SK-MEL-5 (cell line): ENCODE results near the gene RHOD. TPM values are rescaled to one million over a fixed set of nuclear protein-coding genes. Genes with fewer than 3 reads are reported as not detected.

Experiments
- DNase-seq: peaks from one replicate; pipeline ENCODE4 v3.0.0-alpha.2; 2016; ENCODE audit warnings: low read depth, low spot score
- in situ Hi-C: cut with HindIII; loops from 2 replicates; pipeline ENCODE4 v1.10.0; 2016; ENCODE audit warnings: low sequenced_read_pairs, high pct_unique_total_duplicates, low pct_unique_long_range_greater_than_20kb
- polyA plus RNA-seq, 2 experiments: library from polyadenylated mRNA; depleted of rRNA; stranded (reverse); fragments of >200 nt; gene quantifications; 2 replicates each; pipeline ENCODE4 v1.2.3, GENCODE V29; 2015
- total RNA-seq: library from RNA; depleted of rRNA; stranded (reverse); fragments of >200 nt; shearing (Covaris generic); gene quantifications from 2 replicates; pipeline ENCODE4 v1.2.3, GENCODE V29; 2014; rRNA removed

The RHOD gene, protein sequence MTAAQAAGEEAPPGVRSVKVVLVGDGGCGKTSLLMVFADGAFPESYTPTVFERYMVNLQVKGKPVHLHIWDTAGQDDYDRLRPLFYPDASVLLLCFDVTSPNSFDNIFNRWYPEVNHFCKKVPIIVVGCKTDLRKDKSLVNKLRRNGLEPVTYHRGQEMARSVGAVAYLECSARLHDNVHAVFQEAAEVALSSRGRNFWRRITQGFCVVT
- not detected in 2 replicates for total RNA-seq
- polyA plus RNA-seq (2015; cell fraction: cytosol; rRNA removed): not detected in 2 replicates
- polyA plus RNA-seq (2015; cell fraction: nucleus; rRNA removed): not detected in 2 replicates

GRCh38 chr11:67056267-67057204 is at the start of gene RHOD:
Gene RHOD (plus strand): TSS chr11:67056847. CDS start chr11:67056903, 56 bp downstream.
- DNase-seq: no peak

DNA sequence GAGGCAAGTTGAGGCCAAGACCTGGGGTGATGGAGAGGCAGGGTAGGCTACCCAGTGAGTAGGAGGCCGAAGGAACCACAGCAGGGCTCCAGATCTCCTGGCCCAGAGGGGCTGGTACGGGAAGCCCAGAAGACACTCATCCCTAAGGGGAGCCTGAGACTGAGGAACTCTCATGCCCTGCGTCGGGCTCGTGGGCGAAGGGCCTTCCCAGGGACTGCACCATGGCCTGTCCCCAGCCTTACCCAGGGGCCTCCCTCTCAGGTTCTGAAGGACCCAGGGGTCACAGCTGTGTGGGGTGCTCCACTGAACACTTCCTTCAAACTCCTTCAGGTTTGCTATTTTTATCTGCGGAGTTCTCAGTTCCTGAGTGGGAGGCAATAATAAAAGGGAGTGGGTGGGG is 49.5 kb upstream of the RHOD start:
- in situ Hi-C loops: no loop called here
- no peak for DNase-seq

More at GRCh38 chr11:67056267-67057204, at the start of gene RHOD:
- in situ Hi-C loops: no loop called here

- DNase-seq: no peak
- in situ Hi-C loops: no loop called here
Measured at GRCh38 chr11:67010296-67010905, 46.2 kb upstream of the RHOD start.

DNA sequence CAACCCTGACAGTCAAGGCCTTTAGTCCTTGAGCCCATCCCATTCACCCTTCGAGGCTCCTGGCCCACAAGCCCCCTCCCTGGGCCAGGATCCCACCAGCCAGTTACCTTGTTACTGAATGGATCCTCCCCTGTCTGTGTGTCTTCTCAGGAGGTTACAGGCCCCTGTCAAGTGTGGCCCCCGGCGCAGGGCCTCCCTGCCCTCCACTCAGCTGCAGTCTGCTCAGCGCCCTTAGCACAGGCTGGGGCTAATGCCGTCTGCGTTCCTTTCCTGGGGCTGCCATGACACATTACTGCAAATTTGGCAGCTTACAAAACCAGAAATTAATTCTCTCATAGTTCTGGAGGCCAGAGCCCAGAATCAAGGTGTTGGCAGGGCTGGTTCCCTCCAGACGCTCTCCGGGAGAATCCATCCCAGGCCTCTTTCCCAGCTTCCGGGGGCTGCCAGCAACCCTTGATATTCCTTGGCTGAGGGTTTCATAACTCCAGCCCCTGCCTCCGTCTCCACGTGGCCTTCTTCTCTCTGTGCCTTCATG is 43.1 kb upstream of the RHOD start:
- no peak for DNase-seq
- in situ Hi-C loops: no loop called here

DNA sequence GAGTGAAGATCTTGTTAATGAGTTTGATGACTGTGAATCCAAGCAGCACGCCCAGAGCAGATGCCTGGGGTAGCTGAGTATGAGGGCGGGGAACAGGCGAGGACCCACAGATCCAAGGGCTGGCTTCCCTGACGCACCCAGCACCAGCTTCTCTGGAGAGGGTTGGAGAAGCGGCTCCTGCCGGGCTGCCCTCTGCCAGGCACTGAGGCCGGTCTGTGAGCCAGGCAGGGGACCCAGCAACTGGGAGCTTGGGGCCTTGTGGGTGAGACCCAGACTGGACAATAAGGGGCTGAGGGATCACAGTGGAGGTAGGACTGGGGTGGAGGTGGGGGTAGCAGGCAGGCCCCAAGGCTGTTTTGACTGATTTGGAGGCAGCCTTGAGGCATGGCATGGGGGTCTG is 42.3 kb upstream of the RHOD start:
- DNase-seq: no peak
- in situ Hi-C loops: no loop called here

- in situ Hi-C loops: no loop called here
Measured at GRCh38 chr11:67015048-67015447, 41.6 kb upstream of the RHOD start.

GRCh38 chr11:67016550-67016949 is 40.1 kb upstream of the RHOD start:
- in situ Hi-C loops: no loop called here
- no peak for DNase-seq

More at GRCh38 chr11:67015048-67015447, 41.6 kb upstream of the RHOD start:
- DNase-seq: no peak

- in situ Hi-C loops: no loop called here
- no peak for DNase-seq
Measured at GRCh38 chr11:67020949-67021348, 35.7 kb upstream of the RHOD start.

DNA sequence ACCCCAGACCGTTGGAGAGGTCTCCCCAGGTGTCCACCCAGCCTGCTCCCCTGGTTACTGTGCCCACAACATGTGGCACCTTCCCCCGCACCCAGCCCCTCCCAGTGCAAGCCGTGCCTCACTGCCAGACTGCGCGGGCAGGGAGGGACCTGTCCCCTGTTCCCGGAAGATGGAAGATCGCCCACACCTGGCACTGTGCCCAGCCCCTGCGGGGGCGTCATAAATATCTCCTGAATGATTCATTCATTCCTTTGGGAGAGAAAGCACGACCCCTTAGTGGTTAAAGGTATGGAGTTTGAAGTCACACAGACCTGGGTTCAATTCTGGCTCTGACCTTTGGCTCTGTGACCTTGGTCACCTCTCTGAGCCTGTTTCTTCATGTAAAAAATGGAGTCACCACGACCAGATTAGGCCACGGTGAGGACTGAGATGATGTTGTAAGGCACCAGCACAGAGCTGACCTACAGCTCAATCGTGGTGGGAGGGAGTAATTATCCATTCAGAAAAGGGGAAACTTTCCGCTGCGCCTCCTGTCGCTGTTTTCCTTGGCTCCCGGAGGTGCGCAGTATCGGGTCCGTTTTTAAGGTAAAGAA is 34.2 kb upstream of the RHOD start:
- no peak for DNase-seq
- in situ Hi-C loops: no loop called here

DNA sequence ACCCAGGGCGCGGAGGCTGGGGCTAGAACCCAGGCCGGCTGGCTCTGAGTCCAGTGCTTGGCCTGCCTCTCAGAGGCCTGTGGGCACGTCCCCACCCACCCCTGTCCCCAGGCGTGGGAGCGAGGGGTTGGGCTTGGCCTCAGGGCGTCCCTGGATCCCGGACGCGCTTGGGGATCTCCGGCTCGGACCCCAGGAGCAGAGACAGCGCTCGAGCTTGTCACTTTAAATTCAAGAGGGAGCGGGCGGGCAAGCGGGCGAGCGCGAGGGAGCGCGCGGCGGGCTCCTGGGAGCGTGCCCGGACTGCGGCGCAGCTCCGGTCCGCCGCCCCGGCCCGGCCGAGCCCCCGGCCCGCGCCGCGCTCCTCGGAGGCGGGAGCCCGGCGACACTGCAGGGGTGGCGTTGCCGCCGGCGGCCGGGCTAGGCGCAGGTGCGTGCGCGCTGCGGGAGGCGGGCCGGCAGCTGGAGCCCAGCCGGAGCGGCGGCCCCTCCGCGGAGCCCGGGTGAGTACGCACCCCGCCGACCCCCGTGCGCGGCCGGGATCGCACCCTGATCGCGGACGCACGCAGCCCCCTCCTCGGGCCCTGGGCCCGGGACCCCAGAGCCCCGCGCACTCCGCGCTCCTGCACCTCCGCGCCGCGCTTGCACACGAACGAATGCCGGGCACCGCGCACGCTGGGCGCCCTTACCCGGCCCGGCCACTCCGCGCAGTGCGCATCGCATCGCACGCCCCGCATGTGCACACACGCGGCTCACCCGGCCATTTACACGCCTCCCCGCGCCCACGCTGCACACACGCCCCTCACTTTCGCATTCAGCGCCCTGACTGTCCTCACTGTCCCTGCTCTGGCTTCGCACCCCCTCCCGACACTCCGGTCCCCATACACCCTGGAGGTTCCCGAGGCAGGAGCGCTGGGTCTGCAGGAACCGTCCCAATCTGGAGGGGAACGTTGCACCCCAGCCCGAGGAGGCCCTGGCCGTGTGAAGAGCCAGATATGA is 33.4 kb upstream of the RHOD start, which contains the start of gene SYT12:
TSS of gene SYT12 (plus strand) at position 174 of the 996 bp plus-strand sequence. CDS start 7,011 bp downstream, outside the sequence.
- no peak for DNase-seq
- in situ Hi-C loops: no loop called here

DNA sequence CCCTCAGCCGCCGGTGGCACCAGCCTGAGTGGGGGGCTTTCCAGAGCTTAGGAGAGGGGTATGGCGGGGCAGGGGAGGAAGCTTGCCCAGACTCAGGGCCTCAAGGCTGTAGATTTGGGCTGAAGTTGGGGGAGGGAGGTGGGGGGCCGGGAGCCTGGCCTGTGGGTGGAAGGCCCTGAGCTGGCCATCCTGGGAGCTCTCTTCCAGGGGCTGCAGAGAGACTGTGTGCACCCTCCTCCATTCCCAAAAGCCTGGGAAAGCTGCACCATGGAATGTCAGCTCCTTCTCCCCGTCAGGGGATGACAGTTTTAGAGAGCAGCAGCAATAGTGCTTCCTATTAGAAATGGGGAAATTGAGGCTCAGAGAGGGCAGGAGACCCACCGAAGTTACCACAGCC is 32.7 kb upstream of the RHOD start:
- DNase-seq: no peak
- in situ Hi-C loops: no loop called here

DNA sequence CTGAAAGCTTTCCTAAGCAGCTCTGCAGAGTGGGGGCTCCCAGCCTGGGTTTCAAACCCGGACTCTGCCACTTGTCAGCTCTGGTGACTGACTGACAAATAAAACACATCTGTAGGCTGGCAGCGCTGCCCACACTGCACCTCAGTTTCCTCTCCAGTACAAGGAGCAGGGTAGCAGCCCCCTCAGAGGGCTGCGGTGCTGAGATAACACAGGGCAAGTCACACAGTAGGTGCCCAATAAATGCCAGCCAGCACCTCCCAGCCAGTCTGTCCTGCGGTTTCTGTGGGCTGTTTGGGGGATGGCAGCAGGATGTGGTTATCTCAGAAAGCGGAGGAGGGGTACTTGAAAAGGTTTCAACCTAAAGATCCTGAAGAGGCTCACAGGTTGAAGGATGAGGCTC is 32.2 kb upstream of the RHOD start:
- DNase-seq: no peak
- in situ Hi-C loops: no loop called here

- DNase-seq: no peak
- in situ Hi-C loops: no loop called here
Measured at GRCh38 chr11:67024966-67025365, 31.7 kb upstream of the RHOD start.

- DNase-seq: no peak
- in situ Hi-C loops: no loop called here
Measured at GRCh38 chr11:67025750-67026149, 30.9 kb upstream of the RHOD start.

DNA sequence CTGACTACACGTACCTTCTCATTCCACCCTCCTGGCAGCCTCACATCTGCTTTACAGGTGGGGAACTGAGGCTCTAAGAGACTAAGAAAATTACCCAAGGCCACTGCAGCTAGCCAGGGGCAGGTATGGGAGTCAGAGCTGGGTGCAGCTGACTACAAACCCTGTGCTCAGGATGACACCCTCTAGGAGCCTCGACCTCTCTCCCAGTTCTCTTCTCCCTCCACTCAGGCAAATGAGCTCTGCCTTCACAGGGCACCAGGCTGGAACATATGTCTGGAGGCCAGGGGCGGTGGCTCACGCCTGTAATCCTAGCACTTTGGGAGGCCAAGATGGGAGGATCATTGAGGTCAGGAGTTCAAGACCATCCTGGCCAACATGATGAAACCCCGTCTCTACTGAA is 29.7 kb upstream of the RHOD start:
- in situ Hi-C loops: no loop called here

DNA sequence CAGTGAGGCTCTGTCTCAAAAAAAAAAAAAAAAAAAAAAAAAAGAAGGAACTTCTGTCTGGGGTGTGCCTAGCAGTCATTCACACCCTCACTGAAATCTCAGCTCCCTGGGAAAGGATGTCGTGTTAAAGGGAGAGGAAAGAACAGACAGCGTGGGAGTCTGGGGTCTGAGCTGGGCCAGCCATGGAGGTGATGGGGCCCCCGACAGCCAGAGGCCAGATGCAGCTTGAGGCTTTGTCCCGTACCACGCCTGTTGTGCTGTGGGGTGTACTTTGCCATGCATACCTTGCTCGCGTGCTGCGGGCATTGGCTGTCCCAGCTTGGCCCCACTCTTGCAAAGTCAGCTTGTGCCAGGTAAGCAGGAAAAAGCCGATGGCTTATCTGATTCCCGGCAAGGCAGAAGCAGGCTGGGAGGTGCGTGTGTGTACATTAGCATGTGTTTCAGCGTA is 29.1 kb upstream of the RHOD start:
- in situ Hi-C loops: no loop called here
- no peak for DNase-seq

More for the DNA sequence above, 29.7 kb upstream of the RHOD start:
- DNase-seq: no peak
